PC-9 (cell line): Measurements from ENCODE around the gene ADAMTSL2.

Experiments
- EZH2 ChIP-seq: fragments of 200-600 bp; sonication (generic); IDR thresholded peaks from 2 replicates; pipeline ENCODE4 v1.8.0; 2017; ENCODE audit warnings: antibody characterized with exemption, low read depth
- TF ChIP-seq, protein P1 (sequence below): fragments of 200-600 bp; sonication (generic); conservative IDR thresholded peaks from 2 replicates; pipeline ENCODE4 v1.6.1; 2017; ENCODE audit warnings: mixed run types, antibody characterized with exemption, mild to moderate bottlenecking, moderate library complexity

DNA sequence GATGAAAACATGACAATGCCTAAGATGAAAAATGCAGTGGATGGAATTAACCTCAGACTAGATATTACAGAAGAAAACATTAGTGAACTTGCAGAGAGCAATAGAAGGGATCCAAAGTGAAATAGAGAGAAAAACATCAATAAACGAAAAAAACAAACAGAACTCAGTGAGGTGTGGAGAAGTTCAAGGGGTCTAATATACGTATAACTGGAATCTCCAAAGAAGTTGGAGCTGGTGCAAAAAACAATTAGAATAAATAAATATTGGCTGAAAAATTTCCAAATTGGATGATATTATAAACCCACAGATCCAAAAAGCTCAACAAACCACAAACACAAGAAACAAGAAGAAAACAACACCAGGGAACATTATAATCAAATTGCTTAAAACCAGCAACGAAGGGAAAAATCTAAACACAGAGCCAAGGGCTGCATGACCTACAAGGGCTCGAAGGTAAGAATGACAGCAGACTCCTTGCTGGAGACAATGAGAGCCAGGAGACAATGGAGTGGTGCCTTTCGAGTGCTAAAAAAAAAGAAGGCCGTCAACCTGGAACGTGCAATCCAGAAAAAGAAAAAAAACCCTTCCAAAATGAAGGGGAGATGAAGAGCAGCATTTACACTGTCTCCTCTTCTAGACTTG, 62.9 kb downstream of the ADAMTSL2 start:
- TF ChIP-seq, protein P1, sequence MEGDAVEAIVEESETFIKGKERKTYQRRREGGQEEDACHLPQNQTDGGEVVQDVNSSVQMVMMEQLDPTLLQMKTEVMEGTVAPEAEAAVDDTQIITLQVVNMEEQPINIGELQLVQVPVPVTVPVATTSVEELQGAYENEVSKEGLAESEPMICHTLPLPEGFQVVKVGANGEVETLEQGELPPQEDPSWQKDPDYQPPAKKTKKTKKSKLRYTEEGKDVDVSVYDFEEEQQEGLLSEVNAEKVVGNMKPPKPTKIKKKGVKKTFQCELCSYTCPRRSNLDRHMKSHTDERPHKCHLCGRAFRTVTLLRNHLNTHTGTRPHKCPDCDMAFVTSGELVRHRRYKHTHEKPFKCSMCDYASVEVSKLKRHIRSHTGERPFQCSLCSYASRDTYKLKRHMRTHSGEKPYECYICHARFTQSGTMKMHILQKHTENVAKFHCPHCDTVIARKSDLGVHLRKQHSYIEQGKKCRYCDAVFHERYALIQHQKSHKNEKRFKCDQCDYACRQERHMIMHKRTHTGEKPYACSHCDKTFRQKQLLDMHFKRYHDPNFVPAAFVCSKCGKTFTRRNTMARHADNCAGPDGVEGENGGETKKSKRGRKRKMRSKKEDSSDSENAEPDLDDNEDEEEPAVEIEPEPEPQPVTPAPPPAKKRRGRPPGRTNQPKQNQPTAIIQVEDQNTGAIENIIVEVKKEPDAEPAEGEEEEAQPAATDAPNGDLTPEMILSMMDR = no peak
- no peak for TF ChIP-seq EZH2
